H9 (cell line): ENCODE data around the gene CENPA. TPM values are rescaled to one million over a fixed set of nuclear protein-coding genes. Genes with fewer than 3 reads are reported as not detected.

Source experiments
- DNase-seq: peaks from one replicate; pipeline ENCODE4 v3.0.0-alpha.2; 2017
- H2AFZ ChIP-seq: one replicate; pipeline ENCODE4 v1.6.1; 2013; ENCODE audit warnings: mild to moderate bottlenecking, low read length, control low read depth, moderate library complexity
- H2AK5ac ChIP-seq: 2 replicates; pipeline ENCODE4 v1.6.1; 2013; ENCODE audit warnings: low read length, control low read depth, mixed read lengths; ENCODE audit not compliant: insufficient read length
- H2BK120ac ChIP-seq: one replicate; pipeline ENCODE4 v1.6.1; 2013; ENCODE audit warnings: low read depth, mild to moderate bottlenecking, low read length, control low read depth, inconsistent platforms; ENCODE audit not compliant: poor library complexity, severe bottlenecking
- H2BK12ac ChIP-seq: 2 replicates; pipeline ENCODE4 v1.6.1; 2013; ENCODE audit warnings: low read length, control low read depth, mixed read lengths, low read depth; ENCODE audit not compliant: insufficient read length
- H2BK15ac ChIP-seq: 2 replicates; pipeline ENCODE4 v1.6.1; 2013; ENCODE audit warnings: low read depth, low read length, control low read depth
- H2BK20ac ChIP-seq: one replicate; pipeline ENCODE4 v1.6.1; 2013; ENCODE audit warnings: low read depth, mild to moderate bottlenecking, low read length, control low read depth, inconsistent platforms; ENCODE audit not compliant: poor library complexity, severe bottlenecking
- H2BK5ac ChIP-seq: 2 replicates; pipeline ENCODE4 v1.6.1; 2013; ENCODE audit warnings: low read length, control low read depth, mixed read lengths; ENCODE audit not compliant: insufficient read length
- H3K14ac ChIP-seq: 2 replicates; pipeline ENCODE4 v1.6.1; 2013; ENCODE audit warnings: low read length, control low read depth; ENCODE audit not compliant: insufficient read depth
- H3K18ac ChIP-seq: 2 replicates; pipeline ENCODE4 v1.6.1; 2013; ENCODE audit warnings: low read depth, mild to moderate bottlenecking, mixed read lengths, low read length, control low read depth; ENCODE audit not compliant: insufficient read length
- H3K23ac ChIP-seq: 2 replicates; pipeline ENCODE4 v1.6.1; 2013; ENCODE audit warnings: low read length, control low read depth, mixed read lengths, low read depth; ENCODE audit not compliant: insufficient read length
- H3K23me2 ChIP-seq: 2 replicates; pipeline ENCODE4 v1.6.1; 2013; ENCODE audit warnings: low read depth, mild to moderate bottlenecking, mixed read lengths, low read length, control low read depth; ENCODE audit not compliant: insufficient read length, poor library complexity, severe bottlenecking
- H3K27ac ChIP-seq: 2 replicates; pipeline ENCODE4 v1.5.1; 2013; ENCODE audit warnings: low read length, control low read depth, mixed read lengths, low read depth; ENCODE audit not compliant: insufficient read length
- H3K27me3 ChIP-seq: 2 replicates; pipeline ENCODE4 v1.6.1; 2013; ENCODE audit warnings: low read length, control low read depth, inconsistent platforms; ENCODE audit not compliant: insufficient read depth
- H3K4ac ChIP-seq: 2 replicates; pipeline ENCODE4 v1.6.1; 2013; ENCODE audit warnings: low read depth, mild to moderate bottlenecking, control low read depth, inconsistent platforms, low read length, moderate library complexity
- H3K4me1 ChIP-seq: 2 replicates; pipeline ENCODE4 v1.6.1; 2013; ENCODE audit warnings: low read length, control low read depth, inconsistent platforms; ENCODE audit not compliant: insufficient read depth
- H3K4me2 ChIP-seq: 2 replicates; pipeline ENCODE4 v1.6.1; 2013; ENCODE audit warnings: low read length, control low read depth, mixed read lengths; ENCODE audit not compliant: insufficient read length, insufficient read depth
- H3K56ac ChIP-seq: 2 replicates; pipeline ENCODE4 v1.6.1; 2013; ENCODE audit warnings: low read depth, mild to moderate bottlenecking, mixed read lengths, low read length, control low read depth; ENCODE audit not compliant: insufficient read length
- H3K79me1 ChIP-seq: 2 replicates; pipeline ENCODE4 v1.6.1; 2013; ENCODE audit warnings: low read depth, mild to moderate bottlenecking, moderate library complexity, low read length, control low read depth, inconsistent platforms; ENCODE audit not compliant: insufficient read depth, poor library complexity, severe bottlenecking
- H3K79me2 ChIP-seq: 2 replicates; pipeline ENCODE4 v1.6.1; 2013; ENCODE audit warnings: low read length, control low read depth, inconsistent platforms; ENCODE audit not compliant: insufficient read depth
- H3K9ac ChIP-seq: 2 replicates; pipeline ENCODE4 v1.6.1; 2013; ENCODE audit warnings: low read length, control low read depth, mixed read lengths; ENCODE audit not compliant: insufficient read length; ENCODE audit errors: extremely low read depth
- H3K9me3 ChIP-seq: one replicate; pipeline ENCODE4 v1.6.1; 2013; ENCODE audit warnings: low read depth, low read length, inconsistent platforms; ENCODE audit not compliant: control insufficient read depth
- H3T11ph ChIP-seq: one replicate; pipeline ENCODE4 v1.6.1; 2013; ENCODE audit warnings: mild to moderate bottlenecking, low read length, control low read depth, inconsistent platforms
- H4K20me1 ChIP-seq: one replicate; pipeline ENCODE4 v1.6.1; 2013; ENCODE audit not compliant: control insufficient read depth, insufficient read length, insufficient read depth
- H4K5ac ChIP-seq: 2 replicates; pipeline ENCODE4 v1.6.1; 2013; ENCODE audit warnings: low read depth, mild to moderate bottlenecking, mixed read lengths, low read length, control low read depth; ENCODE audit not compliant: insufficient read length
- H4K8ac ChIP-seq: replicated peaks from 2 replicates; pipeline ENCODE4 v1.6.1; 2013; ENCODE audit warnings: low read length, control low read depth, mixed read lengths, low read depth; ENCODE audit not compliant: insufficient read length
- H4K91ac ChIP-seq: 2 replicates; pipeline ENCODE4 v1.6.1; 2013; ENCODE audit warnings: low read depth, mild to moderate bottlenecking, moderate library complexity, mixed read lengths, low read length, control low read depth; ENCODE audit not compliant: insufficient read length
- H3K27ac Mint-ChIP-seq, 3 experiments: 2 replicates in 2 of 3; 3 replicates in 1 of 3; pipeline ENCODE4 v1.8.0; 2020 to 2021; ENCODE audit warnings: mixed read lengths in 3 of 3, mild to moderate bottlenecking in 1 of 3, moderate library complexity in 1 of 3
- H3K27me3 Mint-ChIP-seq: 2 replicates; pipeline ENCODE4 v1.8.0; 2021; ENCODE audit warnings: low read depth, mild to moderate bottlenecking, moderate library complexity, mixed read lengths
- H3K36me3 Mint-ChIP-seq, 3 experiments: 2 replicates in 2 of 3; 3 replicates in 1 of 3; pipeline ENCODE4 v1.8.0; 2020 to 2021; ENCODE audit warnings: low read depth in 3 of 3, mixed read lengths in 3 of 3; ENCODE audit not compliant: insufficient read depth in 1 of 3
- H3K4me1 Mint-ChIP-seq, 2 experiments: 2 replicates each; pipeline ENCODE4 v1.8.0; 2020; ENCODE audit warnings: mixed read lengths in 2 of 2
- H3K4me3 Mint-ChIP-seq, 2 experiments: 2 replicates in 1 of 2; 3 replicates in 1 of 2; pipeline ENCODE4 v1.8.0; 2020 to 2021; ENCODE audit warnings: mild to moderate bottlenecking in 2 of 2, mixed read lengths in 2 of 2, moderate library complexity in 1 of 2
- H3K9me3 Mint-ChIP-seq, 2 experiments: 2 replicates in 1 of 2; 3 replicates in 1 of 2; pipeline ENCODE4 v1.8.0; 2020; ENCODE audit warnings: mild to moderate bottlenecking in 2 of 2, mixed read lengths in 2 of 2, moderate library complexity in 1 of 2
- CTCF ChIP-seq: fragments of 200-600 bp; sonication (generic); conservative IDR thresholded peaks from 3 replicates; pipeline ENCODE4 v1.8.0; 2021; ENCODE audit warnings: antibody characterized with exemption, mild to moderate bottlenecking
- WGBS: extraction: QIAGEN DNeasy Blood & Tissue Kit; methylation state at CpG from one replicate; pipeline ENCODE4 v1.1.7; 2013; ENCODE audit warnings: missing lambda C conversion rate, low lambda C conversion rate, mixed read lengths; ENCODE audit not compliant: insufficient read length; ENCODE audit errors: extremely low coverage; 5-methylcytosine and 5-hydroxymethylcytosine counted together
- total RNA-seq: library from RNA; stranded (reverse); gene quantifications from 2 replicates; pipeline ENCODE4 v1.2.1, GENCODE V29; 2021

Gene CENPA
- total RNA-seq, 1 experiment from 2014 or later: 19.3 TPM

GRCh38 chr2:26764906-26765305 is 20.9 kb upstream of the CENPA start:
- H3K79me1 ChIP-seq: no peaks in the 10 kb centered on the region
- peak overlapping the region; percentile 75 for H3K4me2 ChIP-seq
- H2BK5ac ChIP-seq: no peak overlapping the region
- no peak for TF ChIP-seq CTCF
- H3K23me2 ChIP-seq: peaks cover 4% of the 10 kb centered on the region
- Mint-ChIP-seq H3K9me3 (no peaks in the 10 kb centered on the region; a peak in 1 of 5 replicates), H3K4me3 (peak overlapping the region; percentile 83 to 86), H3K36me3 (no peaks in the 10 kb centered on the region), H3K27me3 (peaks cover 12% of the 10 kb centered on the region), H3K27ac (no peak overlapping the region), H3K4me1 (peaks cover 12 to 14% of the 10 kb centered on the region in 2 experiments)
- no peak overlapping the region for H2BK20ac ChIP-seq
- H3K18ac ChIP-seq: no peak overlapping the region
- H3K4me1 ChIP-seq: peaks cover 2% of the 10 kb centered on the region; the same call in 1 of the 2 replicates
- no peaks in the 10 kb centered on the region for H3K79me2 ChIP-seq
- no peaks in the 10 kb centered on the region for H4K20me1 ChIP-seq
- H4K5ac ChIP-seq: no peak overlapping the region
- H3K9ac ChIP-seq: peak overlapping the region; percentile 50
- no peak overlapping the region for H3K23ac ChIP-seq
- no peak overlapping the region for H2BK12ac ChIP-seq
- H4K8ac ChIP-seq: no peak overlapping the region
- H3T11ph ChIP-seq: no peak overlapping the region
- WGBS: no CpG with 5 or more reads among the region's 3 CpGs
- H3K14ac ChIP-seq: no peak overlapping the region
- H3K4ac ChIP-seq: no peak overlapping the region
- no peak overlapping the region for H2AK5ac ChIP-seq
- H3K9me3 ChIP-seq: no peaks in the 10 kb centered on the region
- H3K27me3 ChIP-seq: no peaks in the 10 kb centered on the region
- H2BK120ac ChIP-seq: no peak overlapping the region
- H2BK15ac ChIP-seq: no peak overlapping the region
- H3K27ac ChIP-seq: no peak overlapping the region
- no peak overlapping the region for H2AFZ ChIP-seq
- peak overlapping the region; percentile 33 for H4K91ac ChIP-seq
- no peak overlapping the region for H3K56ac ChIP-seq
- no peak for DNase-seq
